ENCODE results near the gene KMT2B. TPM values are rescaled to one million over a fixed set of nuclear protein-coding genes. Genes with fewer than 3 reads are reported as not detected.

The KMT2B gene
- total and polyA plus RNA-seq, 2 experiments from 2014 or later = 15.8 to 49.8 TPM

GRCh38 chr19:35743640-35744429 is 26.0 kb downstream of the KMT2B start:
- H3K36me3 ChIP-seq (ENCODE audit: insufficient read depth) = no peaks in the 10 kb centered on the region
- Mint-ChIP-seq H3K27me3 (ENCODE audit: insufficient read depth, low read depth, poor library complexity) (peaks cover 5% of the 10 kb centered on the region), H3K9me3 (no peaks in the 10 kb centered on the region; the same call in 2 of the 3 replicates), H3K27ac (peak overlapping the region; percentile 100), H3K36me3 (ENCODE audit: low read depth) (peaks cover 7% of the 10 kb centered on the region), H3K4me3 (peak overlapping the region; percentile 97), H3K4me1 (peaks cover 22% of the 10 kb centered on the region)
- ATAC-seq (no peak), DNase-seq (ENCODE audit: low spot score) (no peak)
- peaks cover 15% of the 10 kb centered on the region; the same call in 1 of the 2 replicates for H3K4me1 ChIP-seq (ENCODE audit: insufficient read depth)
- no peaks in the 10 kb centered on the region for H4K20me1 ChIP-seq (replicated peaks; ENCODE audit: insufficient read depth)
- no peak for TF ChIP-seq JUNB (IDR thresholded peaks at IDR 0.05; ENCODE audit: unreplicated experiment)
- no peak for TF ChIP-seq NANOG (IDR thresholded peaks at IDR 0.05; ENCODE audit: borderline replicate concordance)
- TF ChIP-seq, protein P1, sequence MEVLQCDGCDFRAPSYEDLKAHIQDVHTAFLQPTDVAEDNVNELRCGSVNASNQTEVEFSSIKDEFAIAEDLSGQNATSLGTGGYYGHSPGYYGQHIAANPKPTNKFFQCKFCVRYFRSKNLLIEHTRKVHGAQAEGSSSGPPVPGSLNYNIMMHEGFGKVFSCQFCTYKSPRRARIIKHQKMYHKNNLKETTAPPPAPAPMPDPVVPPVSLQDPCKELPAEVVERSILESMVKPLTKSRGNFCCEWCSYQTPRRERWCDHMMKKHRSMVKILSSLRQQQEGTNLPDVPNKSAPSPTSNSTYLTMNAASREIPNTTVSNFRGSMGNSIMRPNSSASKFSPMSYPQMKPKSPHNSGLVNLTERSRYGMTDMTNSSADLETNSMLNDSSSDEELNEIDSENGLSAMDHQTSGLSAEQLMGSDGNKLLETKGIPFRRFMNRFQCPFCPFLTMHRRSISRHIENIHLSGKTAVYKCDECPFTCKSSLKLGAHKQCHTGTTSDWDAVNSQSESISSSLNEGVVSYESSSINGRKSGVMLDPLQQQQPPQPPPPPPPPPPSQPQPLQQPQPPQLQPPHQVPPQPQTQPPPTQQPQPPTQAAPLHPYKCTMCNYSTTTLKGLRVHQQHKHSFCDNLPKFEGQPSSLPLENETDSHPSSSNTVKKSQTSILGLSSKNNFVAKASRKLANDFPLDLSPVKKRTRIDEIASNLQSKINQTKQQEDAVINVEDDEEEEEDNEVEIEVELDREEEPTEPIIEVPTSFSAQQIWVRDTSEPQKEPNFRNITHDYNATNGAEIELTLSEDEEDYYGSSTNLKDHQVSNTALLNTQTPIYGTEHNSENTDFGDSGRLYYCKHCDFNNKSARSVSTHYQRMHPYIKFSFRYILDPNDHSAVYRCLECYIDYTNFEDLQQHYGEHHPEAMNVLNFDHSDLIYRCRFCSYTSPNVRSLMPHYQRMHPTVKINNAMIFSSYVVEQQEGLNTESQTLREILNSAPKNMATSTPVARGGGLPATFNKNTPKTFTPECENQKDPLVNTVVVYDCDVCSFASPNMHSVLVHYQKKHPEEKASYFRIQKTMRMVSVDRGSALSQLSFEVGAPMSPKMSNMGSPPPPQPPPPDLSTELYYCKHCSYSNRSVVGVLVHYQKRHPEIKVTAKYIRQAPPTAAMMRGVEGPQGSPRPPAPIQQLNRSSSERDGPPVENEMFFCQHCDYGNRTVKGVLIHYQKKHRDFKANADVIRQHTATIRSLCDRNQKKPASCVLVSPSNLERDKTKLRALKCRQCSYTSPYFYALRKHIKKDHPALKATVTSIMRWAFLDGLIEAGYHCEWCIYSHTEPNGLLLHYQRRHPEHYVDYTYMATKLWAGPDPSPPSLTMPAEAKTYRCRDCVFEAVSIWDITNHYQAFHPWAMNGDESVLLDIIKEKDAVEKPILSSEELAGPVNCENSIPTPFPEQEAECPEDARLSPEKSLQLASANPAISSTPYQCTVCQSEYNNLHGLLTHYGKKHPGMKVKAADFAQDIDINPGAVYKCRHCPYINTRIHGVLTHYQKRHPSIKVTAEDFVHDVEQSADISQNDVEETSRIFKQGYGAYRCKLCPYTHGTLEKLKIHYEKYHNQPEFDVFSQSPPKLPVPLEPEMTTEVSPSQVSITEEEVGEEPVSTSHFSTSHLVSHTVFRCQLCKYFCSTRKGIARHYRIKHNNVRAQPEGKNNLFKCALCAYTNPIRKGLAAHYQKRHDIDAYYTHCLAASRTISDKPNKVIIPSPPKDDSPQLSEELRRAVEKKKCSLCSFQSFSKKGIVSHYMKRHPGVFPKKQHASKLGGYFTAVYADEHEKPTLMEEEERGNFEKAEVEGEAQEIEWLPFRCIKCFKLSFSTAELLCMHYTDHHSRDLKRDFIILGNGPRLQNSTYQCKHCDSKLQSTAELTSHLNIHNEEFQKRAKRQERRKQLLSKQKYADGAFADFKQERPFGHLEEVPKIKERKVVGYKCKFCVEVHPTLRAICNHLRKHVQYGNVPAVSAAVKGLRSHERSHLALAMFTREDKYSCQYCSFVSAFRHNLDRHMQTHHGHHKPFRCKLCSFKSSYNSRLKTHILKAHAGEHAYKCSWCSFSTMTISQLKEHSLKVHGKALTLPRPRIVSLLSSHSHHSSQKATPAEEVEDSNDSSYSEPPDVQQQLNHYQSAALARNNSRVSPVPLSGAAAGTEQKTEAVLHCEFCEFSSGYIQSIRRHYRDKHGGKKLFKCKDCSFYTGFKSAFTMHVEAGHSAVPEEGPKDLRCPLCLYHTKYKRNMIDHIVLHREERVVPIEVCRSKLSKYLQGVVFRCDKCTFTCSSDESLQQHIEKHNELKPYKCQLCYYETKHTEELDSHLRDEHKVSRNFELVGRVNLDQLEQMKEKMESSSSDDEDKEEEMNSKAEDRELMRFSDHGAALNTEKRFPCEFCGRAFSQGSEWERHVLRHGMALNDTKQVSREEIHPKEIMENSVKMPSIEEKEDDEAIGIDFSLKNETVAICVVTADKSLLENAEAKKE (CRISPR knock-in tag; IDR thresholded peaks at IDR 0.05) = no peak
- TF ChIP-seq CREB1 (CRISPR knock-in tag; IDR thresholded peaks at IDR 0.05; ENCODE audit: low read depth) = no peak
- peaks cover 10% of the 10 kb centered on the region for H3F3A ChIP-seq (replicated peaks; ENCODE audit: low read depth)
- H3K4me2 ChIP-seq = peak overlapping the region; percentile 75
- no peak overlapping the region for H2AFZ ChIP-seq
- peaks cover 14% of the 10 kb centered on the region for H3K79me2 ChIP-seq (replicated peaks; ENCODE audit: insufficient read depth)
- 0 out of 2 replicates have a peak overlapping the region, but pooled peaks have one; percentile 14 for H3K27ac ChIP-seq (ENCODE audit: low read depth)
- H3K9me2 ChIP-seq (ENCODE audit: insufficient read depth) = no peaks in the 10 kb centered on the region
- H3K4me3 ChIP-seq = peak overlapping the region; percentile 76; the same call in 1 of the 2 replicates
- no peaks in the 10 kb centered on the region for H3K27me3 ChIP-seq (ENCODE audit: insufficient read depth)
